ENCODE measurements around the gene MAEL.

Gene MAEL

GRCh38 chr1:166969074-166969677 is 19.9 kb upstream of the MAEL start:
- no peak for TF ChIP-seq CTCF (IDR thresholded peaks at IDR 0.05; ENCODE audit: control insufficient read depth, extremely low read depth, insufficient read depth)
- H3K4me3 ChIP-seq (ENCODE audit: low read depth, low read length), result no peak overlapping the region
- DNase-seq (ENCODE audit: low read depth), result no peak

GRCh38 chr1:166971252-166971651 is 17.8 kb upstream of the MAEL start:
- no peak for DNase-seq (ENCODE audit: low read depth)
- H3K4me3 ChIP-seq (ENCODE audit: low read depth, low read length), result no peak overlapping the region
- no peak for TF ChIP-seq CTCF (IDR thresholded peaks at IDR 0.05; ENCODE audit: control insufficient read depth, extremely low read depth, insufficient read depth)

- H3K4me3 ChIP-seq (ENCODE audit: low read depth, low read length), result no peak overlapping the region
- TF ChIP-seq CTCF (IDR thresholded peaks at IDR 0.05; ENCODE audit: control insufficient read depth, extremely low read depth, insufficient read depth), result no peak
- no peak for DNase-seq (ENCODE audit: low read depth)
Measured at GRCh38 chr1:166972193-166972592, 16.9 kb upstream of the MAEL start.

GRCh38 chr1:166972826-166973225 is 16.3 kb upstream of the MAEL start:
- TF ChIP-seq CTCF (IDR thresholded peaks at IDR 0.05; ENCODE audit: control insufficient read depth, extremely low read depth, insufficient read depth), result no peak
- no peak overlapping the region for H3K4me3 ChIP-seq (ENCODE audit: low read depth, low read length)
- DNase-seq (ENCODE audit: low read depth), result no peak

GRCh38 chr1:166974647-166975345 is 14.3 kb upstream of the MAEL start:
- peak overlapping the region; percentile 52 for H3K4me3 ChIP-seq (ENCODE audit: low read depth, low read length)
- no peak for TF ChIP-seq CTCF (IDR thresholded peaks at IDR 0.05; ENCODE audit: control insufficient read depth, extremely low read depth, insufficient read depth)
- DNase-seq (ENCODE audit: low read depth), result no peak

- DNase-seq (ENCODE audit: low read depth), result no peak
- TF ChIP-seq CTCF (IDR thresholded peaks at IDR 0.05; ENCODE audit: control insufficient read depth, extremely low read depth, insufficient read depth), result peak; percentile 57
- peak within 1 kb of the TSS; percentile 52 for H3K4me3 ChIP-seq (ENCODE audit: low read depth, low read length)
Measured at GRCh38 chr1:166975361-166976129, 13.5 kb upstream of the MAEL start, which contains the start of gene ILDR2. Gene ILDR2, minus strand, starts transcription at chr1:166975540. Its CDS starts 272 bp downstream, at chr1:166975268.
